Neural progenitor cell (in vitro differentiated cells): ENCODE measurements around the gene NAA10.

Experiments used
- CTCF ChIP-seq: fragments of 200-600 bp; sonication (generic); IDR thresholded peaks from 2 replicates; pipeline ENCODE4 v1.5.1; 2017; ENCODE audit warnings: antibody characterized with exemption, mild to moderate bottlenecking
- EZH2phosphoT487 ChIP-seq: fragments of 200-600 bp; sonication (generic); IDR thresholded peaks from 2 replicates; pipeline ENCODE4 v1.6.1; 2017; ENCODE audit warnings: antibody characterized with exemption

DNA sequence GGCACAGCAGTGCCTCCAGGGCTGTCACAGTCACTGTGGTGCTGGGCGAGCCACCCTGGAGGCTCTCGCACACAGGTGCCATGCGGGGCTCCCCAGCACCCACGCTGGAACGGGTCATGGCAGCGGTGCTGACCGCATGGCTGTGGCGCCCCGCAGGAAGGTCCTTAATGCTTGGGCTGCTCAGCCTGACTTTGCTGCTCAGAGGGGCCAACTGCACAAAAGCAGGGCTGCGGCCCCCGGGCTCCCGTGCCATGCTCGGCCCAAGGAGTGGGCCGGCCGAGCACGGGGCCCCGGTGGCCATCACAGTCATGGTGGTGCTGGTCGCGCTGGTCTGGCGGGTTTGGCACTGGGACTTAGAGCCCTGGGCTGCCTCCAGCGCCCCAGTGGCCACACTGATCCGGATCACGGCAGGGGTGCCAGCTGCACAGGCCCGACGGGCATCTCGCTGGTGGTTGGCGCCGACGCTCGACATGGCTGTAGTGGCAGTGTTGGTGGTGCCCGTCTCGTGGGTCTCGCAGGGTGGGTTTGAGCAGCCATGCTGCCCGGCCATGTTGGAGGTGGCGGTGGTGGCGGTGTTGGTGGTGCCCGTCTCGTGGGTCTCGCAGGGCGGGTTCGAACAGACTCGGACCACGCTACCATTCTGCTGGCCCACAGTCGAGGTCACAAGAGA lies 19.9 kb upstream of the NAA10 start:
- TF ChIP-seq CTCF = no peak
- TF ChIP-seq EZH2phosphoT487 = no peak
